Spinal cord (tissue), 10 donors: Measurements from ENCODE around the gene BEAN1. TPM values are rescaled to one million over a fixed set of nuclear protein-coding genes. Genes with fewer than 3 reads are reported as not detected.

Experiments used
- DNase-seq, 6 donors: peaks; one replicate each; pipeline versions ENCODE4 v3.0.0 to v3.0.0-alpha.2; 2013 to 2015; ENCODE audit warnings: low spot score in 6 of 6, low read depth in 4 of 6
- H3K27ac ChIP-seq: one replicate; pipeline ENCODE4 v1.5.1; 2013; ENCODE audit warnings: low read depth, low read length, control low read depth
- H3K27me3 ChIP-seq: one replicate; pipeline ENCODE4 v1.6.1; 2013; ENCODE audit warnings: low read length; ENCODE audit not compliant: control insufficient read depth, insufficient read depth
- H3K36me3 ChIP-seq: one replicate; pipeline ENCODE4 v1.6.1; 2013; ENCODE audit warnings: low read length; ENCODE audit not compliant: control insufficient read depth, insufficient read depth
- H3K4me1 ChIP-seq: one replicate; pipeline ENCODE4 v1.6.1; 2013; ENCODE audit warnings: low read length; ENCODE audit not compliant: control insufficient read depth, insufficient read depth
- H3K4me3 ChIP-seq: one replicate; pipeline ENCODE4 v1.5.1; 2013; ENCODE audit warnings: low read depth, low read length, control low read depth
- H3K9me3 ChIP-seq: one replicate; pipeline ENCODE4 v1.6.1; 2013; ENCODE audit warnings: low read length; ENCODE audit not compliant: control insufficient read depth, insufficient read depth
- WGBS: methylation state at CpG from one replicate; pipeline ENCODE4 v1.1.5; 2013; ENCODE audit warnings: missing lambda C conversion rate; ENCODE audit not compliant: insufficient coverage; 5-methylcytosine and 5-hydroxymethylcytosine counted together
- polyA plus RNA-seq, 2 donors: library from polyadenylated mRNA; unstranded; fragments of 120-200 nt; gene quantifications; one replicate each; pipeline ENCODE4 v1.2.1, GENCODE V29; 2013; ENCODE audit not compliant: insufficient read length in 2 of 2
- total RNA-seq, 2 donors: library from RNA; depleted of rRNA in 1 of 2; stranded (reverse); fragments of 120-200 nt in 1 of 2; fragments of >200 nt in 1 of 2; gene quantifications; one replicate each; pipeline versions ENCODE4 v1.2.3 to v1.2.4, GENCODE V29; 2013 to 2014
- donor health status: healthy.

The BEAN1 gene
- total and polyA plus RNA-seq, 4 donors: 4.9 to 27.0 (median 15.9) TPM

- Histone ChIP-seq H3K27me3 (no peaks in the 10 kb centered on the region), H3K4me3 (no peak overlapping the region), H3K27ac (no peak overlapping the region), H3K36me3 (peaks cover 5% of the 10 kb centered on the region), H3K4me1 (no peaks in the 10 kb centered on the region), H3K9me3 (no peaks in the 10 kb centered on the region)
- WGBS: 78% methylated on average over 4 of the region's 5 CpGs
- no peak for DNase-seq
Measured at GRCh38 chr16:66439051-66439730, 12.1 kb downstream of the BEAN1 start.

- WGBS: 90% methylated on average over 9 of the region's 10 CpGs
Measured at GRCh38 chr16:66440271-66440802, 13.2 kb downstream of the BEAN1 start.

DNA sequence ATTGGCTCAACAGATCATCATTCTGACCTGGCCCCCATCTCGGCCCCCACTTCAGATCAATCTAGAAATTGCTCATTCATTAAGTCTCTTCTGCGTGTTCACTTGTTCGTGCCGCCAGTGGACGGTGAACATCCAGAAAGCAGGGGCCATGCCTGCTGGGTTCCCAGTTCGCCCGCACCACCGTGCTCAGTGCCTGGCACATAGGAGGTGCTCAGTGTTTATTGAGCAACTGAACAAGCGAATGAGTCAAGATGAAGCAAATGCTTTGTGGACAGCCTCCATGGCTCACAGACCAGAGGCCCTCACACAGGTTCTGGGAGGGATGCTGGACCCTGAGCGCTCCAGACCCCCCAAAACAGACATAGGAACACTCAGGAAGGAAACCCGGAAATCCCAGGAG is 13.9 kb downstream of the BEAN1 start:
- Histone ChIP-seq H3K4me3 (no peak overlapping the region), H3K9me3 (no peaks in the 10 kb centered on the region), H3K27ac (no peak overlapping the region), H3K36me3 (peaks cover 5% of the 10 kb centered on the region), H3K4me1 (no peaks in the 10 kb centered on the region), H3K27me3 (no peaks in the 10 kb centered on the region)
- DNase-seq: no peak
- WGBS: 91% methylated on average over 10 of the region's 11 CpGs

More at GRCh38 chr16:66440271-66440802, 13.2 kb downstream of the BEAN1 start:
- Histone ChIP-seq H3K9me3 (no peaks in the 10 kb centered on the region), H3K36me3 (peaks cover 5% of the 10 kb centered on the region), H3K4me3 (no peak overlapping the region), H3K27me3 (no peaks in the 10 kb centered on the region), H3K4me1 (no peaks in the 10 kb centered on the region), H3K27ac (no peak overlapping the region)
- no peak for DNase-seq

DNA sequence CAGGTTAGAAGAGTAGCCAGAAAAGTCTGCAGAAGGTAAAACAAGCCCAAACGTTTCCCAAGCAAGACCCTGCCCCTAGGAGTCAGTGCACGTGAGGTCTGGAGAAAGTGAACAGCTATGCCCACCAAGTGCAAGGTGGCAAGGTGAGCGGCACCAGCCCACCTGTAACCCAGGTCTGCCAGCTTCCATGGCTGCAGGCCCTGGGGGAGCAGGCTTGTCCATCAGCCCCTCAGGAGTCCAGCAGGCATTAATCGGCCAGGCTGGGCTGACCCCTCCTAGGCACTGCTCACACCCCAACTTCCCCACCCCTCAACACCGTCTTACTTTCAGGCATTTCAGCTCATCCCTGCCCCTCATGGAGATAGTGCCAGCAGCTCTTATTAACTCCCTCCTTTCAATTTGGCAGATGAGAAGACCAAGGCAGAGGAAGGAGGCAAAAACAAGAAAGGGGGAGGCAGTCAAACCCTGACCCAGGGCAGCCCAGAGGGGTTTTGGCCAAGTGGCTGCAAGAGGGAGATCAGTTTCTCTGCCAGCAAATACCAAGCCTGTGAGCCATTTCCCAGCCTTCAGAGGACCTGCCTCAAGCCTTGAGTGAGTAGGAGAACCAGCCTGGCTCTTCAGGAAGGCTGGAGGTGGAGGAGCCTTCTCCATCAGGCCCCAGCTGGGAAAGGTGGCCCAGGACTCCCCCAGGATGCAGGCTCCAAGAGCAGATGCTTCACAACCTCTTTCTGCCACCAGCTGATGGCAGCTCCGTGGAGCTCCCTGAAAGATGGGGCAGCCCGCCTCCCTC is 14.7 kb downstream of the BEAN1 start:
- H3K9me3 ChIP-seq: no peaks in the 10 kb centered on the region
- 76% methylated on average over 7 of the region's 7 CpGs for WGBS

DNA sequence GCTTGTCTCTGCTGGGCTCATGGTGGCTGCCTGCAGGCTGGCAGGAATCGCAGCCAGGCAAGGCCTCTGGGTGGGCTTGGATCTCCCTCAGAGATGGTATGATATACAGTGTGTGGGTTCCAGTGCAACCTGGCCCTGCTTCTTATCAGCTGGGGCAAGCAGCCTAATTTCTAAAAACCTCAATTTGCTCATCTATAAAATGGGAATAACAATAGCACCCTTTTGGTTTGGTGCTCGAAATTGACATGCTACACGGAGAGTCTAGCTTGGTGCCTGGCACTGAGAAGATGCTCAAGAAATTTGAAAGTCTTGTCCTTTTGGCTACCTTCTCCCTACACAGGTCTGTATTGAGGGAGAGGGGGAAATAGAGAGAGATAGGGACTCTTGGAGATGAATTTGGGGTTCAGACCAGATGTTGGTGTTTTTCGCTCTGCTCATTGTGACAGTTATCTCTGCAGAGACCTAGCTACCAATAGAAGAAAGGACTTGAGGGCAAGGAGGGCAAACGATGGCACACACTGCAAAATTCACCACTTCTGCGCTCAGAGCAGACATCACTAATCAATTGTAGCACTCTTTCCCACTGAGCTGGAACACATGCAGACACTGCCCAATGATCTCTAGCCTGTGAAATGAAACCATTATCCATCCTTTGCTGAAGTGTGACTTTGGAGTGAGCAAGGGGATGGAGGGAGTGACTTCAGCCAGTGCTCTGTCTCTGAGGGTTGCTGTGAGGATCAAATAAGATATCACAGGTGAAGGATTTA is 15.6 kb downstream of the BEAN1 start:
- H3K27me3 ChIP-seq: no peaks in the 10 kb centered on the region
- H3K4me3 ChIP-seq: no peak overlapping the region
- no peaks in the 10 kb centered on the region for H3K9me3 ChIP-seq
- WGBS: 88% methylated on average over 5 of the region's 6 CpGs
- H3K27ac ChIP-seq: no peak overlapping the region
- H3K4me1 ChIP-seq: no peaks in the 10 kb centered on the region
- peaks cover 5% of the 10 kb centered on the region for H3K36me3 ChIP-seq
- DNase-seq: no peak

More for the DNA sequence above, 14.7 kb downstream of the BEAN1 start:
- Histone ChIP-seq H3K27me3 (no peaks in the 10 kb centered on the region), H3K36me3 (peaks cover 5% of the 10 kb centered on the region), H3K4me1 (no peaks in the 10 kb centered on the region), H3K27ac (no peak overlapping the region), H3K4me3 (no peak overlapping the region)
- no peak for DNase-seq

DNA sequence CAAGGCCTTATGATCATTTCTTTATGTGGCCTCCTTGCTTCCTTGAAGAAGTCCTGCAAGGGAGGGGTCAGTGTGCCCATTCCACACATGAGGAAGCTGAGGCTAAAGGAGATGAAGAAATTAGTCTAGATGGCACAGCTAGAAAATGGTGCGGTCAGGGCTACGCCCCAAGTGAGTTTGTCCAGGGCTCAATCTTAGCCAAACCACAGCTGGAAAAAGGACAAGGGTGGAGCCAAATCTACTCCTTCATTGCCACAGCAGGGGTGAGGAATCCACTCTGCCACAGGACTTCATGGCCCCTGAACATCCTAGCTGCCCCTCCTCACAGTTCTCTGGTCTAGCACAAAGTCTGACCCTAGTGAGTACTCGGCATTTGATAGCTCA is 16.2 kb downstream of the BEAN1 start:
- Histone ChIP-seq H3K4me3 (no peak overlapping the region), H3K27ac (no peak overlapping the region), H3K27me3 (no peaks in the 10 kb centered on the region), H3K36me3 (peaks cover 5% of the 10 kb centered on the region), H3K4me1 (no peaks in the 10 kb centered on the region), H3K9me3 (no peaks in the 10 kb centered on the region)
- no peak for DNase-seq
- 94% methylated on average over 3 of the region's 3 CpGs for WGBS

DNA sequence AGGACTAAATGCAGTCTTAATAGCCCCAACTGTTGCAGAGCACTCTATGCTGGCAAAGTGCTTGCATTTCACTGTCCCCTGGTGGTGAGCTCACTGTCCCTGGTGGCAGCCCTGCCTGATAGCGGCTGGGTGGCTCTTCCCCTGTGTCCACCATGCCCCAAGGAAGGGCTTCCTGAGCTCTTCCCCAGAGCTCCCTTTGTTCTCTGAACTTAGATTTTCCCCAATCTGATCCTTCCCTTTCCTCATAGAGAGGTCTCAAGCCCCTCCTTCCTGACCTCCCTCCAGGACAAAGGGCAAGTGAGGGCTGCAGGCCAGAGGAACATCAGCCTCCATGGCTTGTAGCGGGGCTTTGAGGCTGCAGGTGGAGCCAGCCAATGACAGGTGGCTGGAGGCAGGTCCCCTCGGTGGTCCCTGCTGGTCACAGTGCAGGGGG is 17.0 kb downstream of the BEAN1 start:
- peaks cover 5% of the 10 kb centered on the region for H3K36me3 ChIP-seq
- H3K4me3 ChIP-seq: no peak overlapping the region
- 73% methylated on average over 3 of the region's 3 CpGs for WGBS
- no peaks in the 10 kb centered on the region for H3K9me3 ChIP-seq
- no peaks in the 10 kb centered on the region for H3K27me3 ChIP-seq
- no peaks in the 10 kb centered on the region for H3K4me1 ChIP-seq
- no peak overlapping the region for H3K27ac ChIP-seq
- no peak for DNase-seq

GRCh38 chr16:66446737-66447136 is 19.6 kb downstream of the BEAN1 start:
- Histone ChIP-seq H3K4me1 (no peaks in the 10 kb centered on the region), H3K4me3 (no peak overlapping the region), H3K9me3 (no peaks in the 10 kb centered on the region), H3K27me3 (no peaks in the 10 kb centered on the region), H3K27ac (no peak overlapping the region), H3K36me3 (peaks cover 5% of the 10 kb centered on the region)
- DNase-seq: no peak
- WGBS: no CpG with 5 or more reads among the region's 1 CpG

GRCh38 chr16:66447491-66447890 is 20.4 kb downstream of the BEAN1 start:
- no peaks in the 10 kb centered on the region for H3K27me3 ChIP-seq
- no peak for DNase-seq
- H3K4me3 ChIP-seq: no peak overlapping the region
- no peaks in the 10 kb centered on the region for H3K4me1 ChIP-seq
- H3K9me3 ChIP-seq: no peaks in the 10 kb centered on the region
- no peak overlapping the region for H3K27ac ChIP-seq
- H3K36me3 ChIP-seq: no peaks in the 10 kb centered on the region
